ENCODE data around the gene RELL2.

The RELL2 gene

DNA sequence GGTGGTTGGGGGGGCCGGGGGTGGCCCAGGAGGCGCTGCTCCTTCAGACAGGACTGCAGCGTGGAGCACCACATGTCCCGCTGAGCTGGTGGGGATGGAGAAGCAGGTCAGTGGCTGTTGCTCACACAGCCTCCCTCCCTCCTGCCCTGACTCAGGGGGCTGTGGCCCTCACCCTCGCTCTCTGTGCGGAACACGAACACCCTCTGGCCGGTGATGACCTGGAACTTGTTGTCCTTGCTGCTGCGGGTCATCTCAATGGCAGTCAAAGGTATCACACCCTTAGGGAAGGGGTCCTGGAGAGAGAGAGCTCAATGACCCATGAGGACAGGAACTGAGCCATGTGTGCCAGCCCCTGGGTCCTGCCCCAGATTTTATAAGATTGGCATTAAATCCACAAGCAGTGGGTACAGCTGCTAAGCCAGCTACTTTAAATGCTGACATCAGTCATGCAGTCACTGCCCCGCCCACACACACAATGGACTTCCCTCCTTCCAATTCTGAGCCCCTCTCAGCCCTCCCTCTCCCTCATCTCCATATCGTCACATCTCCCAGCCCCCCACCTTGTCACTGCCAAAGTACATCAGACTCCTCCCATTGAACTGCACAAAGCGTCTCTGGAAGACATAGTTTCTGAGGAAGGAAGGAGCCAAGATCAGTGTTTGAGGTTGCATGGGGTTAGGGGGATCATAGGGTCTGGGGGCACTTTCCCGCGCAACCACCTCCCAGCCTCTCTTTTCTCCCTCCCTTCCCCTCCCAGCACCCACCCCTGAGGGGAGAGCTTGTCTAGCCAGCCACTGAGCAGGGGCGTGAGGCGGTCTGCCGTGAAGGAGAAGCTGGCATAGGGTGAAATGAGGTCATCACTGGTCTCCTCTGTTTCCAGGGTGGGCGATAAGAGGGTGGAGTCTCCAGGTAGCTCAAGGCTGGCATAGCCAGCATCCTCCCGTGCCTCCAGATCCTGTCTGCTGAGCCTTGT lies 36.3 kb downstream of the RELL2 start:
- H3K27me3 ChIP-seq (ENCODE audit: insufficient read depth, poor library complexity, severe bottlenecking): no peaks in the 10 kb centered on the region
- peaks cover 49% of the 10 kb centered on the region for H3K36me3 ChIP-seq (ENCODE audit: low read depth)
- no peaks in the 10 kb centered on the region for H3K4me1 ChIP-seq (ENCODE audit: insufficient read depth, poor library complexity, severe bottlenecking)
- H3K9me3 ChIP-seq (ENCODE audit: severe bottlenecking): no peaks in the 10 kb centered on the region
- H3K4me3 ChIP-seq (ENCODE audit: severe bottlenecking): no peak overlapping the region
- no peak for ATAC-seq (ENCODE audit: low read depth)
- TF ChIP-seq, protein P1, sequence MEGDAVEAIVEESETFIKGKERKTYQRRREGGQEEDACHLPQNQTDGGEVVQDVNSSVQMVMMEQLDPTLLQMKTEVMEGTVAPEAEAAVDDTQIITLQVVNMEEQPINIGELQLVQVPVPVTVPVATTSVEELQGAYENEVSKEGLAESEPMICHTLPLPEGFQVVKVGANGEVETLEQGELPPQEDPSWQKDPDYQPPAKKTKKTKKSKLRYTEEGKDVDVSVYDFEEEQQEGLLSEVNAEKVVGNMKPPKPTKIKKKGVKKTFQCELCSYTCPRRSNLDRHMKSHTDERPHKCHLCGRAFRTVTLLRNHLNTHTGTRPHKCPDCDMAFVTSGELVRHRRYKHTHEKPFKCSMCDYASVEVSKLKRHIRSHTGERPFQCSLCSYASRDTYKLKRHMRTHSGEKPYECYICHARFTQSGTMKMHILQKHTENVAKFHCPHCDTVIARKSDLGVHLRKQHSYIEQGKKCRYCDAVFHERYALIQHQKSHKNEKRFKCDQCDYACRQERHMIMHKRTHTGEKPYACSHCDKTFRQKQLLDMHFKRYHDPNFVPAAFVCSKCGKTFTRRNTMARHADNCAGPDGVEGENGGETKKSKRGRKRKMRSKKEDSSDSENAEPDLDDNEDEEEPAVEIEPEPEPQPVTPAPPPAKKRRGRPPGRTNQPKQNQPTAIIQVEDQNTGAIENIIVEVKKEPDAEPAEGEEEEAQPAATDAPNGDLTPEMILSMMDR (IDR thresholded peaks at IDR 0.05; ENCODE audit: poor library complexity, severe bottlenecking): no peak
- no peak for DNase-seq (ENCODE audit: low spot score)
- no peak overlapping the region for H3K27ac ChIP-seq (ENCODE audit: poor library complexity, severe bottlenecking)

DNA sequence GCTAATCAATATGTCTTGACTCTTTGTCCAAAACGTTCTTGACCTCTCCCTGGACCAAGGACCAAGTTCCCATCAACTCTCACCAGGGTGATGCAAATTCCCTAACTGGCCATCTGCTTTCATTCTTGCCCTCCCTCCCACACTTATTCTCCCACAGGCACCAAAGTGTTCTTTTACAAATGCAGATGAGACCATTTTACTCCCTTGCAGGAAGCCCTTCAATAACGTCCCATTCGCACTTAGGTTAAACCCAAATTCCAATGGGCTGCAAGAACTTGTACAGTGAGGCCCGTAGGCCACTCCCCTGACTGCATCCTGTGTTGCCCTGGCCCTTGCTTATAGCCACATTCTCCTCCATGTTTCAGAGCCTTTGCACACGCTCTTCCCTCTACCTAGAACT lies 38.0 kb downstream of the RELL2 start:
- DNase-seq (ENCODE audit: low spot score): no peak
- Histone ChIP-seq H3K4me3 (ENCODE audit: severe bottlenecking) (no peak overlapping the region), H3K27me3 (ENCODE audit: insufficient read depth, poor library complexity, severe bottlenecking) (no peaks in the 10 kb centered on the region), H3K4me1 (ENCODE audit: insufficient read depth, poor library complexity, severe bottlenecking) (no peaks in the 10 kb centered on the region), H3K27ac (ENCODE audit: poor library complexity, severe bottlenecking) (no peak overlapping the region), H3K9me3 (ENCODE audit: severe bottlenecking) (no peaks in the 10 kb centered on the region), H3K36me3 (ENCODE audit: low read depth) (peaks cover 51% of the 10 kb centered on the region)
- ATAC-seq (ENCODE audit: low read depth): no peak
- TF ChIP-seq, protein P1 (IDR thresholded peaks at IDR 0.05; ENCODE audit: poor library complexity, severe bottlenecking): no peak

DNA sequence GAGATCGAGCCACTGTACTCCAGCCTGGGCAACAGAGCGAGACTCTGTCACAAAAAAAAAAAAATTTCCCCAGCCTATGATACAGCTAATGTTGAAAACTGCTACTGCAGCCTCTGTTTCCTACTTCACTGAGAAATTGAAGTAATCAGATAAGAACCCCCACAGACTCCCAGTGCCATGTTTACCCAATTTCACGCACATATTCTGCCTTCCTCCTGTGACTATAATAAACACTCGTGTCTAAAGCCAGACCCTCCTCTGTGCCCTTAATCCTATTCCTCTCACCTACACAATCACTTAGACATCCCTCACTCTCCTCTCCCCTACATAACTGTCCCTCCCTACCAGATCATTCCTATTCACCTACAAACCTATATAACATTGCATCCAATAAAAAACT lies 38.9 kb downstream of the RELL2 start:
- Histone ChIP-seq H3K36me3 (ENCODE audit: low read depth) (peaks cover 50% of the 10 kb centered on the region), H3K27me3 (ENCODE audit: insufficient read depth, poor library complexity, severe bottlenecking) (no peaks in the 10 kb centered on the region), H3K27ac (ENCODE audit: poor library complexity, severe bottlenecking) (no peak overlapping the region), H3K4me3 (ENCODE audit: severe bottlenecking) (no peak overlapping the region), H3K4me1 (ENCODE audit: insufficient read depth, poor library complexity, severe bottlenecking) (peaks cover 4% of the 10 kb centered on the region), H3K9me3 (ENCODE audit: severe bottlenecking) (no peaks in the 10 kb centered on the region)
- TF ChIP-seq, protein P1 (IDR thresholded peaks at IDR 0.05; ENCODE audit: poor library complexity, severe bottlenecking): no peak
- no peak for ATAC-seq (ENCODE audit: low read depth)
- no peak for DNase-seq (ENCODE audit: low spot score)

DNA sequence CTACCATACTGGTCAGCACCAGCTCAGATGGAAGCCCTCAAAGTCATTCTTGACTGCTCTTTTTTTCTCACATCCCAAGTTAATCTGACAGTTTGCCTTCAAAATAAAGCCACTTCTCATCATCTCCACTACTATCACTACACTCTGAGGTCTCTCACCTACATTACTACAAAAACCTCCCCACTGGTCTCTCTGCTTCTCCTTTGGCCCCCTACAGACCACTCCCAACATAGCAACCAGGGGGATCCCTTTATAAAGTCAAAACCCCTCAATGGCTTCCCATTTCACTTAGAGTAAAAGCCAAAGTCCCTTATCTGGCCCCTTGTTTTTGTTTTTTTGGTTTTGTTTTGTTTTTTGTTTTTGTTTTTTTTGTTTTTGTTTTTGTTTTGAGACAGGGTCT lies 40.6 kb downstream of the RELL2 start:
- no peak overlapping the region for H3K4me3 ChIP-seq (ENCODE audit: severe bottlenecking)
- peaks cover 35% of the 10 kb centered on the region for H3K36me3 ChIP-seq (ENCODE audit: low read depth)
- peaks cover 17% of the 10 kb centered on the region for H3K4me1 ChIP-seq (ENCODE audit: insufficient read depth, poor library complexity, severe bottlenecking)
- no peaks in the 10 kb centered on the region for H3K27me3 ChIP-seq (ENCODE audit: insufficient read depth, poor library complexity, severe bottlenecking)
- DNase-seq (ENCODE audit: low spot score): no peak
- ATAC-seq (ENCODE audit: low read depth): no peak
- H3K9me3 ChIP-seq (ENCODE audit: severe bottlenecking): no peaks in the 10 kb centered on the region
- TF ChIP-seq, protein P1 (IDR thresholded peaks at IDR 0.05; ENCODE audit: poor library complexity, severe bottlenecking): no peak
- no peak overlapping the region for H3K27ac ChIP-seq (ENCODE audit: poor library complexity, severe bottlenecking)

DNA sequence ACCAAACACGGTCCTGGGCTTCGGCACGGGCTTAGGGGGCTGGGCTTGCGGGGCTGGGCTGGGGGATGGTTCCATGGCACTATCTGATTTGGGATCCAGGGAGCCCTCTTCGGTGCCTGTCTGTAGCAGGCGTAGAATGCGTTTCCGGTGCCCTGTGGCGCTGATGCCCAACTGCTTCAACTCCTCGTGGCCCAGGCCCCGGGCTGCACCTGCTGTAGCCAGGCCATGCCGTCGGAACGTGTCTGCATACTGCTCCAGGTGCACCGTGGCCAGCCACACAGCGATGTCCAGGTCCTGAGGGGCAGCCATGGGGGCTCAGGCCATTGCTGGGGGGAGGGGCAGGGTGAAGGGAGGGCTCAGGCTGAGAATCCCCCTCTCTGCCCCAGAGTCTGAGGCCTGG lies 43.4 kb downstream of the RELL2 start:
- Histone ChIP-seq H3K27me3 (ENCODE audit: insufficient read depth, poor library complexity, severe bottlenecking) (no peaks in the 10 kb centered on the region), H3K4me3 (ENCODE audit: severe bottlenecking) (no peak overlapping the region), H3K4me1 (ENCODE audit: insufficient read depth, poor library complexity, severe bottlenecking) (peaks cover 26% of the 10 kb centered on the region), H3K9me3 (ENCODE audit: severe bottlenecking) (no peaks in the 10 kb centered on the region), H3K36me3 (ENCODE audit: low read depth) (peaks cover 35% of the 10 kb centered on the region), H3K27ac (ENCODE audit: poor library complexity, severe bottlenecking) (peak overlapping the region; percentile 86)
- DNase-seq (ENCODE audit: low spot score) (no peak), ATAC-seq (ENCODE audit: low read depth) (no peak)
- TF ChIP-seq, protein P1 (IDR thresholded peaks at IDR 0.05; ENCODE audit: poor library complexity, severe bottlenecking): no peak
